WTC11 (cell line): ENCODE measurements around the gene LCE3E. TPM values are rescaled to one million over a fixed set of nuclear protein-coding genes. Genes with fewer than 3 reads are reported as not detected.

Experiments used
- ATAC-seq: fragments of 200-7000 bp; cut with Tn5 transposase; 2 replicates; pipeline ENCODE4 v1.10.0; 2021; ENCODE audit warnings: mild to moderate bottlenecking, moderate library complexity
- CTCF ChIA-PET: fragments of 300-600 bp; sonication (Branson Sonifier 250); formaldehyde crosslinking; loops from one replicate; lab custom pipeline; 2021; ENCODE audit warnings: antibody characterized with exemption; lab: Charles Lee
- POLR2A ChIA-PET: fragments of 350-600 bp; sonication (Branson Sonifier 250); formaldehyde crosslinking; loops from one replicate; lab custom pipeline; 2021; ENCODE audit warnings: antibody characterized with exemption; lab: Charles Lee
- DNase-seq: peaks from one replicate; pipeline ENCODE4 v3.0.0; 2021; ENCODE audit warnings: low spot score
- H3K27ac Mint-ChIP-seq: 2 replicates; pipeline ENCODE4 v1.8.0; 2021; ENCODE audit warnings: mixed read lengths
- H3K27me3 Mint-ChIP-seq: 2 replicates; pipeline ENCODE4 v1.8.0; 2021; ENCODE audit warnings: low read depth, mild to moderate bottlenecking, moderate library complexity, mixed read lengths
- H3K36me3 Mint-ChIP-seq: 2 replicates; pipeline ENCODE4 v1.8.0; 2021; ENCODE audit warnings: mixed read lengths
- H3K4me1 Mint-ChIP-seq: 2 replicates; pipeline ENCODE4 v1.8.0; 2022; ENCODE audit warnings: mixed read lengths
- H3K4me3 Mint-ChIP-seq: 2 replicates; pipeline ENCODE4 v1.8.0; 2021; ENCODE audit warnings: mild to moderate bottlenecking, moderate library complexity, mixed read lengths
- H3K9me3 Mint-ChIP-seq: 2 replicates; pipeline ENCODE4 v1.8.0; 2021; ENCODE audit warnings: mixed read lengths
- ATF2 ChIP-seq: sonication (generic); formaldehyde crosslinking; IDR thresholded peaks from 2 replicates; pipeline ENCODE4 v1.8.1; 2022; ENCODE audit warnings: low read depth, missing genetic modification reagents, borderline replicate concordance
- CREB1 ChIP-seq: sonication (generic); formaldehyde crosslinking; IDR thresholded peaks from 2 replicates; pipeline ENCODE4 v1.8.0; 2023; ENCODE audit warnings: mild to moderate bottlenecking, missing genetic modification reagents
- E2F5 ChIP-seq: sonication (generic); formaldehyde crosslinking; IDR thresholded peaks from 2 replicates; pipeline ENCODE4 v1.8.1; 2022; ENCODE audit warnings: mild to moderate bottlenecking, moderate library complexity, missing genetic modification reagents
- ETV6 ChIP-seq: sonication (generic); formaldehyde crosslinking; IDR thresholded peaks from 2 replicates; pipeline ENCODE4 v1.8.1; 2022; ENCODE audit warnings: mild to moderate bottlenecking, missing genetic modification reagents
- TCF7 ChIP-seq: sonication (generic); formaldehyde crosslinking; IDR thresholded peaks from 2 replicates; pipeline ENCODE4 v1.8.0; 2022; ENCODE audit warnings: mild to moderate bottlenecking, low read depth, missing genetic modification reagents, moderate library complexity
- TEAD1 ChIP-seq: sonication (generic); formaldehyde crosslinking; IDR thresholded peaks from 2 replicates; pipeline ENCODE4 v1.8.0; 2022; ENCODE audit warnings: mild to moderate bottlenecking, missing genetic modification reagents
- ZBTB21 ChIP-seq: sonication (generic); formaldehyde crosslinking; IDR thresholded peaks from 2 replicates; pipeline ENCODE4 v1.8.1; 2023; ENCODE audit warnings: mild to moderate bottlenecking, missing genetic modification reagents, borderline replicate concordance
- ZMAT4 ChIP-seq: fragments of 250-450 bp; sonication (Bioruptor Pico); IDR thresholded peaks from 2 replicates; pipeline ENCODE4 v1.9.0; 2021; ENCODE audit warnings: mild to moderate bottlenecking
- ZNF138 ChIP-seq: sonication (generic); formaldehyde crosslinking; conservative IDR thresholded peaks from 2 replicates; pipeline ENCODE4 v1.8.1; 2022; ENCODE audit warnings: mild to moderate bottlenecking, moderate library complexity, missing genetic modification reagents
- total RNA-seq: library from RNA; stranded (reverse); gene quantifications from 3 replicates; pipeline ENCODE4 v1.2.3, GENCODE V29; 2021
- TF ChIP-seq, protein P1 (sequence below): sonication (generic); formaldehyde crosslinking; conservative IDR thresholded peaks from 2 replicates; pipeline ENCODE4 v1.8.1; 2022; ENCODE audit warnings: mild to moderate bottlenecking, missing genetic modification reagents
- TF ChIP-seq, protein P2 (sequence below): sonication (generic); formaldehyde crosslinking; IDR thresholded peaks from 2 replicates; pipeline ENCODE4 v1.8.1; 2022; ENCODE audit warnings: mild to moderate bottlenecking, missing genetic modification reagents, moderate library complexity, borderline replicate concordance
- TF ChIP-seq, protein P3 (sequence below): fragments of 250-450 bp; sonication (Bioruptor Pico); IDR thresholded peaks from 2 replicates; pipeline ENCODE4 v1.9.0; 2021; ENCODE audit warnings: mild to moderate bottlenecking
- TF ChIP-seq, protein P4 (sequence below): sonication (generic); formaldehyde crosslinking; IDR thresholded peaks from 2 replicates; pipeline ENCODE4 v1.8.1; 2023; ENCODE audit warnings: mild to moderate bottlenecking, missing genetic modification reagents, borderline replicate concordance
- TF ChIP-seq, protein P5 (sequence below): sonication (generic); formaldehyde crosslinking; IDR thresholded peaks from 2 replicates; pipeline ENCODE4 v1.8.0; 2023; ENCODE audit warnings: mild to moderate bottlenecking, missing genetic modification reagents
- TF ChIP-seq, protein P6 (sequence below): sonication (generic); formaldehyde crosslinking; IDR thresholded peaks from 2 replicates; pipeline ENCODE4 v1.8.0; 2022; ENCODE audit warnings: mild to moderate bottlenecking, missing genetic modification reagents
- TF ChIP-seq, protein P7 (sequence below): fragments of 250-450 bp; sonication (Bioruptor Pico); conservative IDR thresholded peaks from 2 replicates; pipeline ENCODE4 v1.9.0; 2021; ENCODE audit warnings: mild to moderate bottlenecking

LCE3E gene
- total RNA-seq, 1 experiment from 2014 or later = not detected

DNA sequence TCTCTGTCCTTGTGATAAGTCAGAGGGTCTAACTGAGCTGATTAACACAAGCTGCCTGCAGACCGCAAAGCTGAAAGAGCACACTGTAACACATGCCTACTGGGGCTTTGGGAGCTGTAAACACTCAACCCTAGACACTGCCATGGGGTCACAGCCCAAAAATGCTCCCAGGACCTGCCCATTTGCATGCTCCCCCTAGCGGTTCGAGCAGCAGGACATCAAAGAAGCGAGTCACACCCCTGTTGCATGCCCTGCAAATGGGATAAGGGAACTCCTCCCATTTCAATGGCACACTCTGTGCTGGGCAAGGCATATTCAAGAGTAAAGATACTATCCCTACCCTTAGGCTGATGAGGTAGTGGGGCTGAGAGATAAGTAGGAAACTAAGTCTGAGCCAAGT is 22.8 kb downstream of the LCE3E start:
- DNase-seq (no peak), ATAC-seq (no peak)
- Mint-ChIP-seq H3K36me3 (peaks cover 72% of the 10 kb centered on the region), H3K4me1 (no peaks in the 10 kb centered on the region), H3K9me3 (peaks cover 76% of the 10 kb centered on the region), H3K27ac (no peak overlapping the region), H3K4me3 (no peak overlapping the region), H3K27me3 (peaks cover 5% of the 10 kb centered on the region; the same call in 1 of the 2 replicates)
- ChIA-PET CTCF (no interaction called here), POLR2A (no interaction called here)
- no peak for TF ChIP-seq TCF7
- TF ChIP-seq ZMAT4 = no peak
- TF ChIP-seq, protein P1, sequence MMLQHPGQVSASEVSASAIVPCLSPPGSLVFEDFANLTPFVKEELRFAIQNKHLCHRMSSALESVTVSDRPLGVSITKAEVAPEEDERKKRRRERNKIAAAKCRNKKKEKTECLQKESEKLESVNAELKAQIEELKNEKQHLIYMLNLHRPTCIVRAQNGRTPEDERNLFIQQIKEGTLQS (CRISPR knock-in tag) = no peak
- no peak for TF ChIP-seq ZBTB21
- TF ChIP-seq, protein P2, sequence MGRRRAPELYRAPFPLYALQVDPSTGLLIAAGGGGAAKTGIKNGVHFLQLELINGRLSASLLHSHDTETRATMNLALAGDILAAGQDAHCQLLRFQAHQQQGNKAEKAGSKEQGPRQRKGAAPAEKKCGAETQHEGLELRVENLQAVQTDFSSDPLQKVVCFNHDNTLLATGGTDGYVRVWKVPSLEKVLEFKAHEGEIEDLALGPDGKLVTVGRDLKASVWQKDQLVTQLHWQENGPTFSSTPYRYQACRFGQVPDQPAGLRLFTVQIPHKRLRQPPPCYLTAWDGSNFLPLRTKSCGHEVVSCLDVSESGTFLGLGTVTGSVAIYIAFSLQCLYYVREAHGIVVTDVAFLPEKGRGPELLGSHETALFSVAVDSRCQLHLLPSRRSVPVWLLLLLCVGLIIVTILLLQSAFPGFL (CRISPR knock-in tag) = no peak
- no peak for TF ChIP-seq ETV6 (CRISPR knock-in tag)
- TF ChIP-seq, protein P3, sequence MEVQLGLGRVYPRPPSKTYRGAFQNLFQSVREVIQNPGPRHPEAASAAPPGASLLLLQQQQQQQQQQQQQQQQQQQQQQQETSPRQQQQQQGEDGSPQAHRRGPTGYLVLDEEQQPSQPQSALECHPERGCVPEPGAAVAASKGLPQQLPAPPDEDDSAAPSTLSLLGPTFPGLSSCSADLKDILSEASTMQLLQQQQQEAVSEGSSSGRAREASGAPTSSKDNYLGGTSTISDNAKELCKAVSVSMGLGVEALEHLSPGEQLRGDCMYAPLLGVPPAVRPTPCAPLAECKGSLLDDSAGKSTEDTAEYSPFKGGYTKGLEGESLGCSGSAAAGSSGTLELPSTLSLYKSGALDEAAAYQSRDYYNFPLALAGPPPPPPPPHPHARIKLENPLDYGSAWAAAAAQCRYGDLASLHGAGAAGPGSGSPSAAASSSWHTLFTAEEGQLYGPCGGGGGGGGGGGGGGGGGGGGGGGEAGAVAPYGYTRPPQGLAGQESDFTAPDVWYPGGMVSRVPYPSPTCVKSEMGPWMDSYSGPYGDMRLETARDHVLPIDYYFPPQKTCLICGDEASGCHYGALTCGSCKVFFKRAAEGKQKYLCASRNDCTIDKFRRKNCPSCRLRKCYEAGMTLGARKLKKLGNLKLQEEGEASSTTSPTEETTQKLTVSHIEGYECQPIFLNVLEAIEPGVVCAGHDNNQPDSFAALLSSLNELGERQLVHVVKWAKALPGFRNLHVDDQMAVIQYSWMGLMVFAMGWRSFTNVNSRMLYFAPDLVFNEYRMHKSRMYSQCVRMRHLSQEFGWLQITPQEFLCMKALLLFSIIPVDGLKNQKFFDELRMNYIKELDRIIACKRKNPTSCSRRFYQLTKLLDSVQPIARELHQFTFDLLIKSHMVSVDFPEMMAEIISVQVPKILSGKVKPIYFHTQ = no peak
- TF ChIP-seq E2F5 (CRISPR knock-in tag) = no peak
- no peak for TF ChIP-seq ATF2 (CRISPR knock-in tag)
- no peak for TF ChIP-seq TEAD1 (CRISPR knock-in tag)
- TF ChIP-seq CREB1 (CRISPR knock-in tag) = no peak
- TF ChIP-seq, protein P4, sequence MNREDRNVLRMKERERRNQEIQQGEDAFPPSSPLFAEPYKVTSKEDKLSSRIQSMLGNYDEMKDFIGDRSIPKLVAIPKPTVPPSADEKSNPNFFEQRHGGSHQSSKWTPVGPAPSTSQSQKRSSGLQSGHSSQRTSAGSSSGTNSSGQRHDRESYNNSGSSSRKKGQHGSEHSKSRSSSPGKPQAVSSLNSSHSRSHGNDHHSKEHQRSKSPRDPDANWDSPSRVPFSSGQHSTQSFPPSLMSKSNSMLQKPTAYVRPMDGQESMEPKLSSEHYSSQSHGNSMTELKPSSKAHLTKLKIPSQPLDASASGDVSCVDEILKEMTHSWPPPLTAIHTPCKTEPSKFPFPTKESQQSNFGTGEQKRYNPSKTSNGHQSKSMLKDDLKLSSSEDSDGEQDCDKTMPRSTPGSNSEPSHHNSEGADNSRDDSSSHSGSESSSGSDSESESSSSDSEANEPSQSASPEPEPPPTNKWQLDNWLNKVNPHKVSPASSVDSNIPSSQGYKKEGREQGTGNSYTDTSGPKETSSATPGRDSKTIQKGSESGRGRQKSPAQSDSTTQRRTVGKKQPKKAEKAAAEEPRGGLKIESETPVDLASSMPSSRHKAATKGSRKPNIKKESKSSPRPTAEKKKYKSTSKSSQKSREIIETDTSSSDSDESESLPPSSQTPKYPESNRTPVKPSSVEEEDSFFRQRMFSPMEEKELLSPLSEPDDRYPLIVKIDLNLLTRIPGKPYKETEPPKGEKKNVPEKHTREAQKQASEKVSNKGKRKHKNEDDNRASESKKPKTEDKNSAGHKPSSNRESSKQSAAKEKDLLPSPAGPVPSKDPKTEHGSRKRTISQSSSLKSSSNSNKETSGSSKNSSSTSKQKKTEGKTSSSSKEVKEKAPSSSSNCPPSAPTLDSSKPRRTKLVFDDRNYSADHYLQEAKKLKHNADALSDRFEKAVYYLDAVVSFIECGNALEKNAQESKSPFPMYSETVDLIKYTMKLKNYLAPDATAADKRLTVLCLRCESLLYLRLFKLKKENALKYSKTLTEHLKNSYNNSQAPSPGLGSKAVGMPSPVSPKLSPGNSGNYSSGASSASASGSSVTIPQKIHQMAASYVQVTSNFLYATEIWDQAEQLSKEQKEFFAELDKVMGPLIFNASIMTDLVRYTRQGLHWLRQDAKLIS (CRISPR knock-in tag) = no peak
- TF ChIP-seq, protein P5, sequence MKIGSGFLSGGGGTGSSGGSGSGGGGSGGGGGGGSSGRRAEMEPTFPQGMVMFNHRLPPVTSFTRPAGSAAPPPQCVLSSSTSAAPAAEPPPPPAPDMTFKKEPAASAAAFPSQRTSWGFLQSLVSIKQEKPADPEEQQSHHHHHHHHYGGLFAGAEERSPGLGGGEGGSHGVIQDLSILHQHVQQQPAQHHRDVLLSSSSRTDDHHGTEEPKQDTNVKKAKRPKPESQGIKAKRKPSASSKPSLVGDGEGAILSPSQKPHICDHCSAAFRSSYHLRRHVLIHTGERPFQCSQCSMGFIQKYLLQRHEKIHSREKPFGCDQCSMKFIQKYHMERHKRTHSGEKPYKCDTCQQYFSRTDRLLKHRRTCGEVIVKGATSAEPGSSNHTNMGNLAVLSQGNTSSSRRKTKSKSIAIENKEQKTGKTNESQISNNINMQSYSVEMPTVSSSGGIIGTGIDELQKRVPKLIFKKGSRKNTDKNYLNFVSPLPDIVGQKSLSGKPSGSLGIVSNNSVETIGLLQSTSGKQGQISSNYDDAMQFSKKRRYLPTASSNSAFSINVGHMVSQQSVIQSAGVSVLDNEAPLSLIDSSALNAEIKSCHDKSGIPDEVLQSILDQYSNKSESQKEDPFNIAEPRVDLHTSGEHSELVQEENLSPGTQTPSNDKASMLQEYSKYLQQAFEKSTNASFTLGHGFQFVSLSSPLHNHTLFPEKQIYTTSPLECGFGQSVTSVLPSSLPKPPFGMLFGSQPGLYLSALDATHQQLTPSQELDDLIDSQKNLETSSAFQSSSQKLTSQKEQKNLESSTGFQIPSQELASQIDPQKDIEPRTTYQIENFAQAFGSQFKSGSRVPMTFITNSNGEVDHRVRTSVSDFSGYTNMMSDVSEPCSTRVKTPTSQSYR = no peak
- TF ChIP-seq, protein P6, sequence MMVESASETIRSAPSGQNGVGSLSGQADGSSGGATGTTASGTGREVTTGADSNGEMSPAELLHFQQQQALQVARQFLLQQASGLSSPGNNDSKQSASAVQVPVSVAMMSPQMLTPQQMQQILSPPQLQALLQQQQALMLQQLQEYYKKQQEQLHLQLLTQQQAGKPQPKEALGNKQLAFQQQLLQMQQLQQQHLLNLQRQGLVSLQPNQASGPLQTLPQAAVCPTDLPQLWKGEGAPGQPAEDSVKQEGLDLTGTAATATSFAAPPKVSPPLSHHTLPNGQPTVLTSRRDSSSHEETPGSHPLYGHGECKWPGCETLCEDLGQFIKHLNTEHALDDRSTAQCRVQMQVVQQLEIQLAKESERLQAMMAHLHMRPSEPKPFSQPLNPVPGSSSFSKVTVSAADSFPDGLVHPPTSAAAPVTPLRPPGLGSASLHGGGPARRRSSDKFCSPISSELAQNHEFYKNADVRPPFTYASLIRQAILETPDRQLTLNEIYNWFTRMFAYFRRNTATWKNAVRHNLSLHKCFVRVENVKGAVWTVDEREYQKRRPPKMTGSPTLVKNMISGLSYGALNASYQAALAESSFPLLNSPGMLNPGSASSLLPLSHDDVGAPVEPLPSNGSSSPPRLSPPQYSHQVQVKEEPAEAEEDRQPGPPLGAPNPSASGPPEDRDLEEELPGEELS = no peak
- no peak for TF ChIP-seq ZNF138
- TF ChIP-seq, protein P7, sequence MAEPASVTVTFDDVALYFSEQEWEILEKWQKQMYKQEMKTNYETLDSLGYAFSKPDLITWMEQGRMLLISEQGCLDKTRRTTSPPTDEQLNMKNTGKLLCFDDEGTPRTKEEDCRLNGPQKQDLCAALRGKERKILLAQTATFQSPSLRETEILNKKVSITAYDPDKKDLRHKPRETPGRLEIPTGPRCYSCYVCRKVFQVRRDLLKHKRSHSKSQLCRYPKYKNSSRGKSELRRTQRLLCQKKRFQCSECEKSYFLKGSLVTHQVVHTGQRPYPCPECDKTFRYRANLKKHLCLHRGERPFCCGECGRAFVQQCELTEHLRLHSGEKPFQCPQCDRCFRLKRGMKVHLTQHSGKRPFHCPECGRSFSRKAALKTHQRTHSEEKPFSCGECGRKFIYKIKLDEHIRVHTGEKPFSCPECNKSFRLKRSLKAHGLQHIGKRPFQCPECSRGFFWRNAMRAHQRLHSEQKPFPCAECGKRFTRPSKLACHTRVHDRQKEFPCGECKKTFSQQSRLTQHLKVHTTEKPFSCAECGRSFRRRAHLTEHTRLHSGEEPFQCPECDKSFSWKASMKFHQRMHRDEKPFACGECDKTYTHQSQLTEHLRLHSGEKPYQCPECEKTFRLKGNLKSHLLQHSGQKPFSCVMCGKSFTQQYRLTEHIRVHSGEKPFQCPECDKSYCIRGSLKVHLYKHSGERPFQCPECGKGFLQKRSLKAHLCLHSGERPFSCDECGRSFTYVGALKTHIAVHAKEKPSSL = no peak
